HG02852 (cell line): Measurements from ENCODE around the gene CD37.
"Not testable (repeated sequence)": the region's sequence is repeated elsewhere in the genome, so short reads cannot be mapped to it uniquely, and the experiment has no call there.

Source experiments
- ATAC-seq: cut with Tn5 transposase; IDR thresholded peaks from one replicate; pipeline ENCODE4 v1.9.1; 2021; ENCODE audit warnings: mild to moderate bottlenecking, moderate library complexity; ENCODE audit not compliant: unreplicated experiment

The CD37 gene

DNA sequence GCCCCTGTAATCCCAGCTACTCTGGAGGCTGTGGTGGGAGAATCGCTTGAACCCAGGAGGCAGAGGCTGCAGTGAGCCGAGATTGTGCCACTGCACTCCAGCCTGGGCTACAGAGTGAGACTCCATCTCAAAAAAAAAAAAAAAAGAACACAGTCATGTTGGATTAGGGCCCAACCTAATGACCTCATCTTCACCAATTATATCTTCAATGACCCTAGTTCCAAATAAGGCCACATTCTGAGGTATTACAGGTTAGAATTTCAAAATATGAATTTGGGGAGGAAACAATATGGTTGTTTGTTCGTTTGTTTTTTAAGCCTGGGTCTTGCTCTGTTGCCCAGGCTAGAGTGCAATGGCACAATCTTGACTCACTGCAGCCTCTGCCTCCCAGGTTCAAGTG, 38.0 kb downstream of the CD37 start:
- not testable (repeated sequence) for ATAC-seq

DNA sequence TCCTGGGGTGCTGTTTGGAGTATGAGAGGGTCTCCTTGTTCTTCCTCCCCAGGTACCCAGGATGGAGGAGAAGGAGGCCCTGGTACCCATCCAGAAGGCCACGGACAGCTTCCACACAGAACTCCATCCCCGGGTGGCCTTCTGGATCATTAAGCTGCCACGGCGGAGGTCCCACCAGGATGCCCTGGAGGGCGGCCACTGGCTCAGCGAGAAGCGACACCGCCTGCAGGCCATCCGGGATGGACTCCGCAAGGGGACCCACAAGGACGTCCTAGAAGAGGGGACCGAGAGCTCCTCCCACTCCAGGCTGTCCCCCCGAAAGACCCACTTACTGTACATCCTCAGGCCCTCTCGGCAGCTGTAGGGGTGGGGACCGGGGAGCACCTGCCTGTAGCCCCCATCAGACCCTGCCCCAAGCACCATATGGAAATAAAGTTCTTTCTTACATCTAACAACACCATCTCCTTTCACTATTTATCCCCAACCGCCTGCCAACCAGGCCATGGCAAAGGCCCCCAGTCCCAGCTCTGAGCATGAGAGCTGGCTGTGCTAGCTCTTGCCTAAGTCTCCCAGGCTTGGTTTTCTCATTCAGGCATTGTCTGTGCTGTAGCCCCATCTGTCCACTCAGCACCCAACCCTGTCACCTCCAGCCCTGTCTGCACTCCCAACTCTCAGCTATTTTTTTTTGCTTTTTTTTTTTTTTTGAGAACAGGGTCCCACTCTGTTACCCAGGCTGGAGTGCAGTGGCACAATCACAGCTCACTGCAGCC, 39.6 kb downstream of the CD37 start:
- no peak for ATAC-seq

- ATAC-seq, result no peak
Observed at GRCh38 chr19:49378512-49378911, 43.3 kb downstream of the CD37 start.

GRCh38 chr19:49380391-49380790, 45.2 kb downstream of the CD37 start:
- ATAC-seq, result no peak

DNA sequence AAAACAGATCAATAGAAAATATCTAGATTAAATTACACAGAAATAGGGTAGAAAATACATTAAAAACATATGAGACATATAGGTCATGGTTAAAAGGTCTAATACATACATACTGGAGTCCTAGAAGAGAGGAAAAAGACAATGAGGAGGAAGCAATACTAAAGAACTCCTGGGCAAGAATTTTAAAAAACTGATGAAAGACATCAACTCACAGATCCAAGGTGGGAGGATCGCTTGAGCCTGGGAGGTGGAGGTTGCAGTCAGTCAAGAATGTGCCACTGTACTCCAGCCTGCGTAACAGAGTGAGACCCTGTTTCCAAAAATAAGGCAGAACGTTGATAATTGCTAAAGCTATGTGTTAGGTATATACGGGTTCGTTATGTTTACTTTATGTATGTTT, 47.4 kb downstream of the CD37 start:
- ATAC-seq, result no peak

DNA sequence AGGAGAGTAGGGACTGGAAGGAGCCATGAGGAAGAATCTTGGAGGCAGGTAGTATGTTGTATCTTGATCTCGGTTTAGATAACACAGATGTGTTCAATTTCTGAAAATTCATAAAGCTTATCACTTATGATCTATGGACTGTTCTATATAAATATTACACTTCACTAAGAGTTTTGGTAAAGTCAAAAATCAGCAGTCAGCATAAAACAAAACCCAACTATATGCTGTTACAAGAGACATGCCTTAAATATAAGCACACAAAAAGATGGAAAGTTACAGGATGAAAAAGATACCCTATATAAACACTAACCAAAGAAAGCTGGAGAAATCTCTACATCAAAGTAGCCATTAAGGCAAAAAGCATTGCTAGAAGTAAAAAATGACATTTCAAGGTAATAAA, 48.4 kb downstream of the CD37 start:
- no peak for ATAC-seq

- ATAC-seq, result no peak
Observed at GRCh38 chr19:49387936-49388372, 52.7 kb downstream of the CD37 start, which contains the start of gene KASH5. TSS of gene KASH5 (plus strand) at chr19:49388249. CDS start at chr19:49390884, 2,635 bp downstream.

GRCh38 chr19:49389406-49389805, 54.2 kb downstream of the CD37 start:
- ATAC-seq, result no peak
